Body of pancreas (tissue), 4 donors: ENCODE data around the gene LSM14B.

Experiments
- CTCF ChIP-seq, 7 experiments: fragments of 450-650 bp in 4 of 7; fragments of 200-600 bp in 3 of 7; sonication (generic) in 3 of 7; IDR thresholded peaks; one replicate each; pipeline ENCODE4 v1.5.1; 2016 to 2019; ENCODE audit warnings: antibody characterized with exemption in 7 of 7
- POLR2A ChIP-seq, 3 donors: fragments of 450-650 bp; IDR thresholded peaks; one replicate each; pipeline ENCODE4 v1.6.1; 2016; ENCODE audit warnings: antibody characterized with exemption in 3 of 3, mild to moderate bottlenecking in 2 of 3

GRCh38 chr20:62150310-62150575 lies 28.0 kb downstream of the LSM14B start:
- no peak for TF ChIP-seq POLR2A (IDR thresholded peaks at IDR 0.05)
- no peak for TF ChIP-seq CTCF (IDR thresholded peaks at IDR 0.05)
